NCI-H2107 treated with DMSO at 0.1 percent for 48 hours (cell line): ENCODE measurements around the gene KDF1.
"Not testable (repeated sequence)": the region's sequence is repeated elsewhere in the genome, so short reads cannot be mapped to it uniquely, and the experiment has no call there.

Experiments used
- DNase-seq: peaks from one replicate; lab custom pipeline; 2025; ENCODE audit not compliant: unreplicated experiment; lab: John Stamatoyannopoulos, UW

Gene KDF1

DNA sequence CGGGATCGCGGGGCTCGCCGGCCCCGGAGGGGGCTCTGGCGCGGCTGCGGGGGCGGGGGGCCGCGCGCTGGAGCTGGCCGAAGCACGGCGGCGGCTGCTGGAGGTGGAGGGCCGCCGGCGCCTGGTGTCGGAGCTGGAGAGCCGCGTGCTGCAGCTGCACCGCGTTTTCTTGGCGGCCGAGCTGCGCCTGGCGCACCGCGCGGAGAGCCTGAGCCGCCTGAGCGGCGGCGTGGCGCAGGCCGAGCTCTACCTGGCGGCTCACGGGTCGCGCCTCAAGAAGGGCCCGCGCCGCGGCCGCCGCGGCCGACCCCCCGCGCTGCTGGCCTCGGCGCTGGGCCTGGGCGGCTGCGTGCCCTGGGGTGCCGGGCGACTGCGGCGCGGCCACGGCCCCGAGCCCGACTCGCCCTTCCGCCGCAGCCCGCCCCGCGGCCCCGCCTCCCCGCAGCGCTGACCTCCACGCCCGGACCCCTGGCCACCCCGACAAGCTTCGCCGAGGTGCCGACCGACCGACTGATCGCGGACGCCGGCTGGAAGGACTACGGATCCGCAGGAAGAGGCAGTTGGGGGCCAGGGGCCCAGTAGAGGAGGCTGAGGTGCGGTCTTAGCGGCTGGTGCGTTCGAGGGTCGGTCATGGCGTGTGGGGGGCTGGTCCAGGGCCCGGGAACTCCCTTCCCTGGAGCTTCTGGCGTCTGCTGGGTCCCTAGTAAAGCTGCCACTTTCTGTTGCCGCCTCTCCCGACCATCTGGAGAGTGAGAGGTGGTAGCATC lies 33.9 kb upstream of the KDF1 start:
- no peak for DNase-seq

GRCh38 chr1:26993237-26994019 lies 33.2 kb upstream of the KDF1 start, which contains the start of gene TRNP1:
TSS of gene TRNP1 (plus strand) at chr1:26993692. CDS start at chr1:26993787, 95 bp downstream.
- DNase-seq, result peak; percentile 32

DNA sequence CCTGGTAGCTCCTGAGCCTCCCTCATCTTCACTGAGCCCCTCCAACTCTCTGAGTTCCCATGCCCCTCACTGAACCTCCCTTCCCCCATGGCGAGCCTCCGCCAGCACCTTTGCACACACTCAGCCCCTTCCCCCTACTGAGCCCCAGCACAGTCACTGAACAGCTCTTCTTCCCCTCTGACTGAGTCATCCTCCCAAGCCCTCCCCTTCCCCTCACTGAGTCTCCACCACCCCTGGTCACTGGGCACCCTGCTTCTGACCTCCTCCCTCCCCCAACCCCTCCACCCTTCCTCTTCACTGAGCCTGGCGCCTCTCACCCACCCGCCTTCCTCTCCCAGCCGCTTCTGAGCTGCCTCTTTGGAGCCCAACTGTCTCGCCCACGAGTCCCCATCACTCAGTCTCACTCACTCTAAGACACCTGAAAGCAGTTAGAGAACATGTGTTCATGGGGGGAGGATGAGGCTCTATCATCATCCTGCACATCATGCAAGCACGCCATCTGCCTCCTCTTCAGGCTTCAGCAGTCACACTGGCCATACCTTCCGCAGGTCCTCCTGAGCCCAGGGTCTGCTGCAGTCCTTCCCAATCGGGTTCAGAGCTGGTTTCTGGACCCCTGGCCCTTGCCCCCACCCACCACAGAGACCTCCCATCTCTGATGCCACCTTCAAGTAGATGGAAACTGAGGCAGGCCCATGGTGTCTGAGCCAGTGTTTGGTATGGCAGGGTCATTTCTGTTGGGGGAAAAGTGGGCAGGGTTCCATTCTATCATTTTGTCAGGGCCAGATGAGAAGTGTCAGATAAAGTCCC lies 31.2 kb upstream of the KDF1 start:
- DNase-seq, result no peak

GRCh38 chr1:26989403-26990109 lies 29.3 kb upstream of the KDF1 start:
- not testable (repeated sequence) for DNase-seq

DNA sequence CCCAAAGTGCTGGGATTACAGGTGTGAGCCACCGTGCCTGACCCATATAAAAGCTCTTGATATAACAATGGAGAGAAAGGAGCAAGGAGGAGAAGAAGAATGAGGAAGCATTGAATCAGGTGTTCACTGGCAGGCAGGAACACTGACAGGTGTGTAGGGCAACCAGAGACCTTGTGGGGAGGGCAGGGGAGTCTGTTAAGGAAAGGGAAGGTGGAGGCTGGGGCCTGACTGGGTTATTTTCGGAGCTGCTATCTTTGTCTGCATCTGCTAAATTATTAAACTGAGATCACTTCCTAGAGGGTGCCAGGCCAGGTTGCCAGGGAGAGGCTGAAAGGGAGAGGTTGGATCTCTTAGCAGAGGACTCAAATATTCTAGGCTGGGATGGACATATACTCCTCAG lies 26.4 kb upstream of the KDF1 start:
- no peak for DNase-seq

DNA sequence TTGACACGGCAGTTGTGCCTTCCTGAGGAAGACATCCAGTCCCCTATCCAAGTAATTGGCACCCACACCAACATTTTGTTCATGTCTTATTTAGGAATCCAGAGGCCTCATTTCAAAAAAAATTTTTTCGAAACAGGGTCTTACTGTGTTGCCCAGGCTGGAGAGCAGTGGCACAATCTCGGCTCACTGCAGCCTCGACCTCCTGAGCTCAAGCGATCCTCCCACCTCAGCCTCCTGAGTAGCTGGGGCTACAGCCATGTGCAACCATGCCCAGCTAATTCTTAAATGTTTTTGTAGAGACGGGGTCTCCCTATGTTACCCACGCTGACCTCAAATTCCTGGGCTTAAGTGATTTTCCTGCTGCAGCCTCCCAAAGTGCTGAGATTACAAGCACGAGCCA lies 24.0 kb upstream of the KDF1 start:
- DNase-seq, result no peak

DNA sequence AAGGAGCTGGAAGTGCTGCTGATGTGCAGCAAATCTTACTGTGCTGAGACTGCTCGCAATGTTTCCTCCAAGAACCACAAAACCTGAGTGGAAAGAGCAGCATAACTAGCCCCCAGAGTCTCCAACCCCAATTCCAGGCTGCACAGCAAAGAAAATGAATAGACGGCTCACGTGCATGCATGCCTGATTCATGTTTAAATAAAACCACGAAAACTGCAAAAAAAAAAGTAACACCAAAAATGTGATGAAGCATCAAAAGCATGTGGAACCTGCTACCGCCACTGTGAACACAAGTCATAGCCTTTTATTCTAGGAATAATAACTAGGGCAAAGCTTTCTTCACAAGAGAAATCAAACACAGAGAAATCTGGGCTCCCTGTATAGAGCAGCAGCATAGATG lies 23.6 kb upstream of the KDF1 start:
- no peak for DNase-seq

GRCh38 chr1:26981146-26981846 lies 21.0 kb upstream of the KDF1 start:
- no peak for DNase-seq

DNA sequence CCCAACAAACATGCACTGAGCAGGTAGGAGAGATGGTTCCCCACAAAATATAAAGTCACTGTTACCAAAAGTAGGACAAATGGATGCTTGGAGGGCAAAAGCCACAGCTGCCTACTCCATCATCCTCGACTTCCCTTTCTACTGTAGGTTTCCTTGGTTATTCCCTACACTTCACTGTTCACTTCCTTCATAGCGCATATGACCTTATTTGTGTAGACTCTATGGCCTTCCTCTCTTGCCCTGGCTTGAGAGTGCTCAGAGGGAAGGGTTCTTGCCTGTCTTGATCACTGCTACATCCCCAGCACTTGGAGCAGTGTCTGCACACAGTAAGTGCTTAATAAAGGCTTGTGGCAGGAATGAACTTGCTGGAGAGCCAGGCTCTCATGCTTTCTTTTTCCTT lies 18.6 kb upstream of the KDF1 start:
- DNase-seq, result no peak

DNA sequence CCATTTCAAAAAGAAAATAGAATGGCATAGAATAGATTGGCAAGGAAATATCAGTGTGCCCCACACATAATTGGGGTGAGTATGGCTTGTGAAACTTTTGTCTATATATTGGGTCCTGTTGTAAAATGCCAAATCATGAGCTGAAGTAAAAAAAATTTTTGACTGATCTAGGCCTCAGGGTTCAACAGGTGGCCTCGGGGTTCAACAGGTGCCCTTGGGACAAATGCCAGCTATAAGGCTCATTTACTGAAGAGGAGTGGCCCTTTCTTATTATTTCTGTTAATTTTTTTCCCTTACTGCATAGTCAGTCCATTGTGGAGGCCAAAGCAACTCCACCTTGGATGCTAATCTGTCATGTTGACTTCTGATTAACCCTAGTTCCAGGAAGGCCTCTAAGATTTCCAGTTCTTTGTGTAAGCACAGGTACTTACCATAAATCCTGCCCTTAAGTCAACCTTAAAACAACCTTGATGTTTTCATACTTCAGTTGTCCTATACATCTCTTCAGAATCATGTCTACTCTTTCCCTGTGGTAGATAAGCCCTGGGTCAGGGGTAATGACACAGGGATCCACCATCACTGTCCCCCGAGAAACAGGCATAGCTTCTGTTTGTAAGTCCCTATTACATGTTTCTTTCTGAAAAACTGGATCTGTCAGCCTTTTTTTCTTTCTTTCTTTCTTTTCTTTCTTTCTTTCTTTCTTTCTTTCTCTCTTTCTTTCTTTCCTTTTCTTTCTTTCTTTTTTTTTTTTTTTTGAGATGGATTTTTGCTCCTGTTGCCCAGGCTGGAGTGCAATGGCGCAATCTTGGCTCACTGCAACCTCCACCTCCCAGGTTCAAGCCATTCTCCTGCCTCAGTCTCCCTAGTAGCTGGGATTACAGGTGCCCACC lies 16.6 kb upstream of the KDF1 start:
- DNase-seq, result no peak

DNA sequence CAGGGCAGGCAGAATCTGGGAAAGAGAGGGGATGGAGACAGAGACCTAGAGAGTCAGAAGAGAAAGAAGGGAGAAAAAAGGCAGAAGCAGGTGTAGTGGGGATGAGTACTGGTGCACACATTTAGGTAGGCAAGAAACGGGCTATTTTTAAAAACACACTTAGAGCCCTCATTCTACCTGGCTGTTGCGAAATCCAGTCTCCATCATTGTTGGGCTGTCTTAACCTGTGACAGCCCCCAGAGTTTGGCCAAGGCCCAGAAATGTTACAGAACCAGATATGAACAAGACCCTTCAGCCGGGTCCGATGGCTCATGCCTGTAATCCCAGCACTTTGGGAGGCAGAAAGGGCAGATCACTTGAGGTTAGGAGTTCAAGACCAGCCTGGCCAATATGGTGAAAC lies 12.6 kb upstream of the KDF1 start:
- no peak for DNase-seq

DNA sequence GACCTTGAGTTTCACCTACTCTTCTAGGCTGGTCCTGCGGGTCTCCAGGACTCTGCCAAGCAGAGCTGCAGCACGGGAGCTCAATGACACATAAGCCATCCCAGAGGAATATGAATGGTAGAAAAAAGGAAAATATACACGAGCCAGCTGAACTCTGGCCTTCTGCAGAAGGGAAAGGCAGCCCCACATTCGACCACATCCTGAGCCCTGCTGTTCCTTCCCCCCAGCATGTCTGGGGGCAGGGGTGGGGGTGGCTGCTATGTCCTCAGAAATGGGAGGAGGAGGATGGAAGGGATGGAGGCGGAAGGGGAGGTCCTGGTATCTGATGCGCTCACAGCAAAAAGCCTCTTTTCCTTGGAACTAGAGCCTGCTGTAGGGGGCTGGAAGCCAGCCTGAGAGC lies 12.1 kb upstream of the KDF1 start:
- DNase-seq, result no peak

DNA sequence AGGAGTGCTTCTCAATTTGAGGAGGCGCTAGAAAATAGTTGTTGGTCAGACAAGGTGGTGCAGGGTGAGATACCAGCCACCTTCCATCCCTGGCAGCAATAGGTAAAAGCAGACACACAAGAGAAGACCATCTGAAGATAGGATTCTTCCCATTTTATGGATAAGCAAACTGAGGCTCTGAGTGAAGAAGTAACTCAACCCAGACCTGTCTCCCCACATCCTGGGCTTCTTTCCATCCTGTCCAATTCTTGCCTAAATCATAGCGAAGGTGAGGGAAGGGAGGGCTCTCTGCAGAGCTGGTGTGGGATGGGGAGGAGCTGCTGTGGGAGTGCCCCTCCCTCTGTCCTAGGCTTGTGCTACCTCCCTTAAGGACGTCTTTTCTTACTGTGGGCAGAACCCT lies 11.3 kb upstream of the KDF1 start:
- DNase-seq, result no peak

- DNase-seq, result no peak
Observed at GRCh38 chr1:26970810-26971209, 10.5 kb upstream of the KDF1 start.

GRCh38 chr1:26965628-26966027 lies 5.4 kb upstream of the KDF1 start:
- no peak for DNase-seq

DNA sequence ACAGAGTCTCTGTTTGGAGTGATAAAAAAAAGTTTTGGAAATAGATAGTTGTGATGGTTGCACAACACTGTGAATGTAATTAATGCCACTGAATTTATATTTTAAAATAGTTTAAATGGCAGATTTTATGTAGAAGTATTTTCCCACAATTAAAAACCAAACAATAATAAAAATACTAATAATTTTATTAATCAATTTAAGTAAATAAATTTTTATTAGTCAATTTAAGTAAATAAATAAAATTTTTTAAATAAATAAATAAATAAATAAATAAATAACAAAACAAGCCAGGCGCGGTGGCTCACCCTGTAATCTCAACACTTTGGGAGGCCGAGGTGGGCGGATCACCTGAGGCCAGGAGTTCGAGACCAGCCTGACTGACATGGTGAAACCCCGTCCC lies 4.9 kb upstream of the KDF1 start:
- DNase-seq, result no peak

DNA sequence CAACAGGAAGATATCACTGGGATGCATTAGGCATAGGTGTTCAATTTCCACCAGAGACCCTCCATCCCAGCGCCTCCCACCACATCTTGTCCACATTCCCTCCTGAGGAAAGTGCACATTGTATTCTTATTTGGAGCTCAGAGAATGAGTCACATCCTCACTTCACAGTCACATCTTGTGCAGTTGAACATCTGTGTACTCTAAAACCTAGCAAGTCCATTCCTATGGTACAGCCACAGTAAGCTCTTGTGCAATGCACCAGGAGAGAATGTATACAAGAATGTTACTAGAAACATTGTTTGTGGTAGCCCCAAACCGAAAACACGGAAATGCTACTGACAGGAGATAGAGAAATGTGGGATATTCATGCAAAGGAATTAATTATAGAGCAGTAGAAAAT lies 1.6 kb upstream of the KDF1 start:
- no peak for DNase-seq

- DNase-seq, result no peak
Observed at GRCh38 chr1:26960625-26960966, 328 bp upstream of the KDF1 start.

DNA sequence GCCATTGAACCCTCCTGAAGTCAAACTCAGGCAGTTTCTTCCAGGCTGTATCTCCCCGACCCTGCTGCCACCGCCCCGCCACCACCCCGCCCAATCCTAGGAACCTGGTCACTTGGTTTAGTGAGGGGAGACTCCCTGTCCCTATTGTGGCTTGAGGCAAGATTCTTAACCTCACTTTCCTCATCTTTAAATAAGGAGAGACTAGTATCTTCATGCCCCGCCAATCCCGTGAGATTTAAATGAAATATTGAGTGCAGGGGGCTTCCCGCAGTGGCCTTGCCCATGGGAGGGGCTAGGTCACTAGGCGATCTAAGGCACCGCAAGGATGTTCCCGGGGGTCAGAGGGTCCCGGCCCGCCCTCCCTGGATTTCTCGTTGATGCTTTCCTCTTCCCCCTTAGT lies 998 bp downstream of the KDF1 start:
- DNase-seq, result no peak

DNA sequence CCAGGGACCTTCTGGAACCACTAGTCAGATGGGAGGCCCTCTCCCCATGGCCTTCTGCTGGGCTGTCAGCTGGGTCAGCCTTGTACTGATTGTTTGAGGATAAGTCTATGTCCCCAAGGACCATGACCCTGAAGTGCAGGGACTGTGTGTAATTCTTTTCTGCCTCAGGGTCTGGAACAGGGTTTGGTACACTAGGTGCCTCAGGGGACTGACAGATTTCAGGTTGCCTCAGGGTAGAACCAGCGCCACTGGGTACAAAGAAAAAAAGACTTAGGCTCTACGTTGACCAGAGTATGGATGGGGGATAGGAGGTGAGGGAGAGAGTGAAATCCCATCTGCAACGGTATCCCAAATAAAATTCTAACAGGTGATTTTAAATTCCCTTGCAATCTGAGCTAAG lies 3.0 kb downstream of the KDF1 start:
- no peak for DNase-seq
